SK-N-MC (cell line): ENCODE measurements around the gene ECM2.
A peak's percentile ranks its signal among the peaks of the same experiment; 100 is the strongest.

Experiments used
- DNase-seq: peaks from one replicate; pipeline ENCODE4 v3.0.0-alpha.2; 2011; ENCODE audit warnings: low read depth, low spot score
- H3K27ac ChIP-seq: fragments of 200-600 bp; sonication (generic); 2 replicates; pipeline ENCODE4 v1.5.1; 2016; ENCODE audit warnings: mixed run types
- H3K36me3 ChIP-seq: fragments of 200-600 bp; sonication (generic); 2 replicates; pipeline ENCODE4 v1.6.1; 2017; ENCODE audit warnings: antibody characterized with exemption, low read length, mixed read lengths; ENCODE audit not compliant: insufficient read depth
- H3K4me3 ChIP-seq: fragments of 200-600 bp; sonication (generic); 2 replicates; pipeline ENCODE4 v1.5.1; 2016
- H3K9ac ChIP-seq: fragments of 200-600 bp; sonication (generic); 2 replicates; pipeline ENCODE4 v1.8.0; 2017; ENCODE audit warnings: mixed run types, mixed read lengths; ENCODE audit not compliant: insufficient read length
- H3K9me3 ChIP-seq: fragments of 200-600 bp; sonication (generic); 2 replicates; pipeline ENCODE4 v1.6.1; 2017; ENCODE audit warnings: low read depth, mild to moderate bottlenecking, antibody characterized with exemption, low read length, moderate library complexity, mixed read lengths
- EZH2 ChIP-seq: fragments of 200-600 bp; sonication (generic); IDR thresholded peaks from one replicate; pipeline ENCODE4 v1.6.1; 2017; ENCODE audit warnings: antibody characterized with exemption
- FOXP2 ChIP-seq: optimal IDR thresholded peaks from 2 replicates; pipeline ENCODE3; 2011; ENCODE audit warnings: mild to moderate bottlenecking, moderate library complexity; ENCODE audit not compliant: insufficient read depth; ENCODE audit errors: extremely low read length, control extremely low read depth
- POLR2AphosphoS5 ChIP-seq: IDR thresholded peaks from 2 replicates; pipeline ENCODE4 v1.6.1; 2012; ENCODE audit warnings: mild to moderate bottlenecking, low read depth, low read length, borderline replicate concordance

Gene ECM2

DNA sequence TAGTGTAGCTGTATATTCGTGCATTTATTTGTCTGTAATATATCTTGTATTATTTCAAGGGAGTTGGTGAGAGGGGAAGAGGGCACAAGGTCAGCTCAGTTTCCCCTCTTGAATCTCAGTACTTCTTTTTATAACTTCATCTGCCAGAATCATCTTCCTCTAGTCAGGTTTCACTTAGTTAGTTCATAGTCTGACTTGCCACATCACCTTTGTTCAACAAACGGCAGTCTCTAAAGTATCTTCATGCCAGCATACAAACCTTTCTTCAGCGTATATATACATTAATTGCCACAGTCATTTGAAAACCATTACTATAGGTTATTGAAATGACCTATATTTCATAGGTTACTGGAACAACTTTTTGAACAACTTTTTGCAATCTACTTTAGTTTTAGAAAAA, 1.6 kb downstream of the ECM2 start:
- H3K4me3 ChIP-seq: peak overlapping the region; percentile 67

DNA sequence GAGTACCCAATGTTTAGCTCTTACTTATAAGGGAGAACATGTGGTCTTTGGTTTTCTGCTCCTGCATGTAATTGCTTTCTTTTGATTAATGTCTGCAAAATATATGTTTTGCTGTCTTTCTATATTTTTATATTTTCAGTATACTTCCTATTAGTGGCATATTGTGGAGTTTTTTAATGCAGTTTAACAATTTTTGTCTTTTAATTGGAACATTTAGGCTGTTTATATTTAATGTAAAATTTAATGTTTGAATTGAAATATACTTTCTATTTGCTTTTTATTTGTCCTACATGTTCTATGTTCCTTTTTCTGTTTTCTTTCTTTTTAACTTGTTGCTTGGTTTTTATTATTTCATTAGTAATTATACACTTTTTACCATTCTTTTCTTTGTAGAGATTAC, 4.9 kb downstream of the ECM2 start:
- H3K9ac ChIP-seq: no peak overlapping the region
- no peak for DNase-seq
- no peak overlapping the region for H3K27ac ChIP-seq
- no peaks in the 10 kb centered on the region for H3K36me3 ChIP-seq
- TF ChIP-seq FOXP2 (no peak), EZH2 (no peak), POLR2AphosphoS5 (no peak)
- H3K4me3 ChIP-seq: no peak overlapping the region
- no peaks in the 10 kb centered on the region for H3K9me3 ChIP-seq

More for the DNA sequence above, 1.6 kb downstream of the ECM2 start:
- TF ChIP-seq POLR2AphosphoS5 (no peak), EZH2 (no peak), FOXP2 (no peak)
- DNase-seq: no peak
- Histone ChIP-seq H3K27ac (peak overlapping the region; percentile 57), H3K9me3 (no peaks in the 10 kb centered on the region), H3K36me3 (no peaks in the 10 kb centered on the region), H3K9ac (peak overlapping the region; percentile 37)

DNA sequence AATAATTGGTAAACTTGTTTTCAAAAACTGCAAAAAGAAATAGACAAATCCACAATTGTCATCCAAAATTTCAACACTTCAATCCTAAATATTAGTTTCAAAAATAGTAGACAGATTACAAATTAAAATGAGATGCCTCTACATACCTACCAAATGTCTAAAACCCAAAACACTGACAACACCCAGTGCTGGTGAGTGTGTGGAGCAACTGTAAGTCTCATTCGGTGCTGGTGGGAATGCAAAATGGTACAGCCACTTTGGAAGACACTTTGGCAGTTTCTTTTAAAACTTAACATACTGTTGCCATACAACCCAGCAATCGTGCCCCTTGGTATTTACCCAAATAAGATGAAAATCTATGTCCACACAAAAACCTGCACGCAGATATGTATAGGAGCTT, 6.7 kb downstream of the ECM2 start:
- Histone ChIP-seq H3K36me3 (no peaks in the 10 kb centered on the region), H3K4me3 (no peak overlapping the region), H3K9me3 (no peaks in the 10 kb centered on the region), H3K27ac (no peak overlapping the region), H3K9ac (no peak overlapping the region)
- no peak for DNase-seq
- TF ChIP-seq POLR2AphosphoS5 (no peak), FOXP2 (no peak), EZH2 (no peak)

- DNase-seq: no peak
- H3K4me3 ChIP-seq: no peak overlapping the region
- TF ChIP-seq POLR2AphosphoS5: no peak
- no peak for TF ChIP-seq EZH2
- no peak for TF ChIP-seq FOXP2
- H3K36me3 ChIP-seq: no peaks in the 10 kb centered on the region
- H3K9me3 ChIP-seq: no peaks in the 10 kb centered on the region
- H3K9ac ChIP-seq: no peak overlapping the region
- H3K27ac ChIP-seq: no peak overlapping the region; the same call in 1 of the 2 replicates
Measured at GRCh38 chr9:92528522-92528849, 7.3 kb downstream of the ECM2 start.

DNA sequence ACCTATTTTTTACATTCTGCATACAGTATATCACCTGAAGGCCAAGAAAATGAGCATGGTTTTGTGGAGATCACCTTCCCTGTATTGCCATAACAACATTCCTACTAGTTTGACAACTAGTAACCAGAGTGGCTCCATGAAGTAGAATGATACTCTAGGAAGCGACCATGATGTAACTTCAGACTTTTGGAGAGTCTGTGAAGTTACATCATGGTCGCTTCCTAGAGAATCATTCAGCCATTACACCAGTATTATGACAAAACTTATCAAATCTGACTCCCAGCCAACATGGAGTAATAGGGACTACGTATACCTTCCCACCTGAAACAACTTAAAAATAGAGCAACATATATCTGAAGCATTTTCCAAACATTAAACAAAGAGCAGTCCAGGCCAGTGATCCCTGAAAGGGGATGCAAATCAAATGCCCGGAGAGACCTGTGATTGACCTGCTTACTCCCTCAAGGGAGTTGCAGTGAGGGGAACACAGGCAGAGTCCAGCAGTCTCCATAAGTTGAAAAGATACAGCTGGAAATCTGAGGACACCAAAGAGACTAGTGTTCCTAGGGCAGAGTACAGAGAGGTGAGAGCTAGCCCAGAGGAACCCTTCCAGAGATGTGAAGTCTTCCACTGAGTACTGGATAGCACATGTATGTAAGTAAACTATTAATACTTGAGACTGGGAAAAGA, 7.8 kb downstream of the ECM2 start:
- Histone ChIP-seq H3K4me3 (no peak overlapping the region), H3K9me3 (no peaks in the 10 kb centered on the region), H3K9ac (no peak overlapping the region), H3K27ac (no peak overlapping the region; the same call in 1 of the 2 replicates), H3K36me3 (no peaks in the 10 kb centered on the region)
- DNase-seq: no peak
- TF ChIP-seq POLR2AphosphoS5: no peak
- TF ChIP-seq FOXP2: no peak
- no peak for TF ChIP-seq EZH2

DNA sequence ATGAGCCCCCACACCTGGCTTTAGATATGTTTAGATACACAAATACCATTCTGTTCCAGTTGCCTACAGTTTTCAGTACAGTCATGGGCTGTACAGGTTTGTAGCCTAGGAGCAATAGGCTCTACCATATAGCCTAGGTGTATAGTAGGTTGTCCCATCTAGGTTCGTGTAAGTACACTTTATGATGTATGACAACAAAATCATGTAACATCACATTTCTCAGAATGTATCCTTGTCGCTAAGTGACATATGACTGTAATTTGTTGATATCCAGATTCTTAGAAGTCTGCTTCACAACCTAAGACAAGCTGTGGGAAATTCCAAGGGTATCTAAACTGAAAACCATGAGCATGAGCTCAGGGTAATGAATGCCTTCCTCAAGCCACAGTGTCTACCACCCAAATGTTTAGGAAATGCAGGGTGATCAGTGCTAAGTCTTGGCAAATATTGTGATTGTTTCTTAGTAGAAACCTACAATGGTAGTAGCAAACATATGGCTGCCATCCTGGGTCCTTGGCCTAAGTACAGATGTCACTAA, 8.4 kb downstream of the ECM2 start:
- H3K36me3 ChIP-seq: no peaks in the 10 kb centered on the region
- H3K9me3 ChIP-seq: no peaks in the 10 kb centered on the region
- no peak overlapping the region for H3K27ac ChIP-seq
- TF ChIP-seq FOXP2: no peak
- TF ChIP-seq POLR2AphosphoS5: no peak
- TF ChIP-seq EZH2: no peak
- no peak overlapping the region for H3K9ac ChIP-seq
- no peak for DNase-seq
- H3K4me3 ChIP-seq: no peak overlapping the region

DNA sequence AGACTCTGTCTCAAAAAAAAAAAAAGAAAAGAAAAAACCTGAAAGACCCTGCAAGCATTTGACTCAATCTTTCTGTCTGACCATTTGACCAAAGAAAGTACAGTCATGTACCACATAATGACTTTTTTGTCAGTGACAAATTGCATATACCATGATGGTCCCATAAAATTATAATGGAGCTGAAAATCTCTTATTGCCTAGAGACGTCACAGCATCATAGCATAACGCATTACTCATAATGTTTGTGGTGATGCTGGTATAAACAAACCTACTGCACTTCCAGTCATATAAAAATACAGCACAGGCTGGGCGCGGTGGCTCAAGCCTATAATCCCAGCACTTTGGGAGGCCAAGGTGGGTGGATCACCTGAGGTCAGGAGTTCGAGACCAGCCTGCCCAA, 10.5 kb downstream of the ECM2 start:
- no peak for DNase-seq
- H3K9ac ChIP-seq: no peak overlapping the region
- H3K9me3 ChIP-seq: no peaks in the 10 kb centered on the region
- H3K27ac ChIP-seq: no peak overlapping the region
- no peak for TF ChIP-seq EZH2
- no peak for TF ChIP-seq FOXP2
- no peak for TF ChIP-seq POLR2AphosphoS5
- H3K4me3 ChIP-seq: no peak overlapping the region
- H3K36me3 ChIP-seq: no peaks in the 10 kb centered on the region

DNA sequence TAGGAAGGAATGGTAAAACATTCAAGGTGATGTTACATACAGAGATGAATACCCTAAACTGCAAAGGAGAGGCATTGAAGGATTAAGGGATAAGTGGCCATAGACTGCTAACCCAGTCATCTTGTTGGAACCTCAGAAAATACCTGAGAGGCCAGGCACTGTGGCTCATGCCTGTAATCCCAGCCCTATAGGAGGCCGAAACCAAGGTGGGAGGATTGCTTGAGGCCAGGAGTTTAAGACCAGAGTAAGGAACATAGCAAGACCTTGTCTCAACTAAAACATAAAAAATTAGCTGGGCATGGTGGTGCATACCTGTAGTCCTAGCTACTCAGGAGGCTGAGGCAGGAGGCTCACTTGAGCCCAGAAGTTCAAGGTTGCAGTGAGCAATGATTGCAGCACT, 10.9 kb downstream of the ECM2 start:
- no peak overlapping the region for H3K27ac ChIP-seq
- no peak overlapping the region for H3K4me3 ChIP-seq
- H3K9me3 ChIP-seq: no peaks in the 10 kb centered on the region
- DNase-seq: no peak
- no peak for TF ChIP-seq EZH2
- no peak for TF ChIP-seq POLR2AphosphoS5
- no peak for TF ChIP-seq FOXP2
- no peaks in the 10 kb centered on the region for H3K36me3 ChIP-seq
- H3K9ac ChIP-seq: no peak overlapping the region
